Bone marrow (tissue), 2 donors: ENCODE data around the gene CTXN1.
A peak's percentile ranks its signal among the peaks of the same experiment; 100 is the strongest.
"Not testable (repeated sequence)": the region's sequence is repeated elsewhere in the genome, so short reads cannot be mapped to it uniquely, and the experiment has no call there.

Experiments used
- DNase-seq, 2 donors: peaks; one replicate each; lab custom pipeline; 2025; lab: John Stamatoyannopoulos, UW

CTXN1 gene

GRCh38 chr19:7944177-7944761 is 18.3 kb upstream of the CTXN1 start:
- peak; percentile 72 for DNase-seq

GRCh38 chr19:7943444-7944176 is 17.7 kb upstream of the CTXN1 start, which contains the start of gene TIMM44:
Gene TIMM44, minus strand, starts transcription at chr19:7943666. Its CDS starts 15 bp downstream, at chr19:7943651.
- peak; percentile 96 to 99 for DNase-seq

- no peak for DNase-seq
Observed at GRCh38 chr19:7942981-7943443, 17.1 kb upstream of the CTXN1 start.

GRCh38 chr19:7941895-7942596 is 16.1 kb upstream of the CTXN1 start:
- DNase-seq: no peak

GRCh38 chr19:7940841-7941240 is 14.9 kb upstream of the CTXN1 start:
- no peak for DNase-seq

- DNase-seq: no peak
Observed at GRCh38 chr19:7934766-7935165, 8.8 kb upstream of the CTXN1 start.

GRCh38 chr19:7933828-7934725 is 8.1 kb upstream of the CTXN1 start:
- no peak for DNase-seq

- no peak for DNase-seq
Observed at GRCh38 chr19:7933411-7933810, 7.5 kb upstream of the CTXN1 start.

GRCh38 chr19:7932930-7933300 is 7.0 kb upstream of the CTXN1 start:
- no peak for DNase-seq

GRCh38 chr19:7932276-7932929 is 6.5 kb upstream of the CTXN1 start:
- no peak for DNase-seq

- DNase-seq: no peak
Observed at GRCh38 chr19:7931221-7932061, 5.5 kb upstream of the CTXN1 start.

- DNase-seq: no peak
Observed at GRCh38 chr19:7930765-7931164, 4.8 kb upstream of the CTXN1 start.

- DNase-seq: not testable (repeated sequence)
Observed at GRCh38 chr19:7930030-7930429, 4.1 kb upstream of the CTXN1 start.

- peak in 1 of 2 donors; percentile 80 for DNase-seq
Observed at GRCh38 chr19:7928741-7929701, 3.1 kb upstream of the CTXN1 start.

GRCh38 chr19:7928334-7928706 is 2.4 kb upstream of the CTXN1 start:
- DNase-seq: no peak

GRCh38 chr19:7927605-7928333 is 1.8 kb upstream of the CTXN1 start:
- DNase-seq: no peak

GRCh38 chr19:7926727-7927604 is 1.0 kb upstream of the CTXN1 start:
- DNase-seq: no peak
